ENCODE data around the gene PSMD8.

DNA sequence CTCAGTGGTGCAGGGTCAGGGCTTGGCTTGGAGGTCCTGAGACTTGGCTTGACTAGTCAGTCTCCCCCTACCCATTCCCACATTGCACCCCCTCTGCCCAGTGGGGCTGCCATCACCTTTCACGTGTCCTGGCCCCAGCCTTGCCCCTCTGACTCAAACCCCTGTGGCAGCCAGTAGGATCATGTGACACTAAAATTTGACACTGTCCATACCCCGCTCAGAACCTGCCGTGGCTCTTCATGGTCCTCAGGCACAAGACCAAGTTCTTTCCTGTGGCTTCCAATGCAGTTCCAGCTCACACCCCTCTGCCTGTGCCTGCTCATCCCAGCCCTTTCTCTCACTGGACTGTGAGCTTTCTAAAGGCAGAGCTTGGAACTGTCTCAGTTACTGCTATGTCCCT, 2.2 kb downstream of the PSMD8 start:
- no peak for TF ChIP-seq CTCF (conservative IDR thresholded peaks at IDR 0.05; ENCODE audit: low read length)
- no peak for TF ChIP-seq EZH2phosphoT487 (IDR thresholded peaks at IDR 0.05; ENCODE audit: borderline replicate concordance)
